ENCODE data around the gene C2CD5. TPM values are rescaled to one million over a fixed set of nuclear protein-coding genes. Genes with fewer than 3 reads are reported as not detected.

C2CD5 gene
- total RNA-seq, 1 donor from 2014 or later = 32.8 TPM

GRCh38 chr12:22416801-22417200 lies 127.5 kb downstream of the C2CD5 start:
- DNase-seq (ENCODE audit: low read depth) = no peak

DNA sequence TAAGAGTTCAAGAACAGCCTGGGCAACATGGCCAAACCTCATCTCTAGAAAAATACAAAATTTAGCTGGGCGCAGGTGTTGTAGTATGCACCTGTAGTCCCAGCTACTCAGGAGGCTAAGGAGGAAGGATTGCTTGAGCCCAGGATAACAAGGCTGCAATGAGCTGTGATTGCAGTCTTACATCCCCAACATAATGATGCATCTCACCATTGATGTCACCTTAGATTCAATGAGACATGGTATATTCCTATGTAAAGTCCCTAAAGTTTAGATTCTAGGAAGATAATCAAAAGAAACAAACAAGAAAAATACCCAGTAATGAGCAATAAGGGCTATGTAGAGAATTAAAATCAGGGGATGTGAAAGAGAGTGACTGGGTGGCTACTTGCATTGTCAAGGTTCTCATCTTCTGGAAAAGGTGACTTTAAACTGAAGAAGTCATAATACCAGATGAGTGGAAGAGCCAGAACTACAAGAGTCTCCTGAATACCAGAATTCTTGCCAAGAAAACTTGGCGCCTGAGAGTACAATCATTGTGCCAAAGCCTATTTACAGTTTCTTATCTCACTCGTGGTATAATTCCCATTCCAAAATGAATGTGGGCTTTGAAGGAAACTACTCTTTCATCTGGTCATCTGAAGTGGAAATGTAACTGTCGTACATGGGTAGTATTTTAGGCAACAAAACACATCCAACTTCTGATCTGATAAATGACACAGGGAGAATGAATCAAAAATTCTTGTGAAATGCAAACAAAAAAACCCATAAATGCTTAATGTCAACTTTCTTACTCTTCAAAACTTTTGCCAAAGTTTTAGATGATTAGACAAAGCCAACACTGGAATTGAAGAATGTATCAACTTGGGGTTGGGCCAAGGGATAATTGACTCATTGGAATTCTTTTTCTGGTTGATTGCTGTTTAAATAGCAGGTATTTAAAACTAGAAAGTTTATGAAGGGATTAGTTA lies 128.7 kb downstream of the C2CD5 start:
- DNase-seq (ENCODE audit: low read depth) = peak; percentile 36

DNA sequence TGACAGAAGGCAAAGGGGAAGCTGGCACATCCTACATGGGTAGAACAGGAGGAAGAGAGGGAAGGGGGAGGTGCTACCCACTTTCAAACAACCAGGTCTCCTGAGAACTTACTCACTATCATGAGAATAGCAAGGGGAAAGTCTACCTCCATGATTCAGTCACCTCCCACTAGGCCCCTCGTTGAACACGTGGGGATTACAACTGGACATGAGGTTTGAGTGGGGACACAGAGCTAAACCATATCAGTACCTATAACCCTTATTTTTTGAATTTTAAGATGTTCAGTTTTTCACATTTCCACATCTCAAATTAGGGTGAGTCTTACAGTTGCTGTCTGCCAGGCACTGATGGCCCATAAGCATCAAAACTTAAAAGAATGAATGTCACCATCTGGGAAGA lies 129.6 kb downstream of the C2CD5 start:
- no peak for DNase-seq (ENCODE audit: low read depth)

DNA sequence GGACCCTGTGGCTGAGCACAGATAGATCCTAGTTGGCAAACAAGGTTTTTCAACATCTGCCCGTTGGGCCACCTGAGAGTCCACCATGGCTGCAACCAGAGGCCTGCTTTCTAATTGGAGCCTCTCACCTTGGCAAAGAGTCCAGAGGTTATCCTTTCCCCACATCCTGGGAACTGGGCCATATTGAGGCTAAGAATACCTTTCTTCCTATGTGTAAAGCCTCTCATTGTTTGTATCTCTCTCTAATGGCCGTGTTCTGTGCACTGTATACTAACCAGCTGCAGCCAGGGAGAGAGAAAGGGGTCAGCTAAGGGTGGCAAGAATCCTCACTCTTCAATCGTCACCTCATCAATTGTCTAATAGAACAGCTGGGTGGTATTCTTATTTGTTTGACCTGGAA lies 130.8 kb downstream of the C2CD5 start:
- no peak for DNase-seq (ENCODE audit: low read depth)

GRCh38 chr12:22412581-22412980 lies 131.8 kb downstream of the C2CD5 start:
- DNase-seq (ENCODE audit: low read depth) = no peak

DNA sequence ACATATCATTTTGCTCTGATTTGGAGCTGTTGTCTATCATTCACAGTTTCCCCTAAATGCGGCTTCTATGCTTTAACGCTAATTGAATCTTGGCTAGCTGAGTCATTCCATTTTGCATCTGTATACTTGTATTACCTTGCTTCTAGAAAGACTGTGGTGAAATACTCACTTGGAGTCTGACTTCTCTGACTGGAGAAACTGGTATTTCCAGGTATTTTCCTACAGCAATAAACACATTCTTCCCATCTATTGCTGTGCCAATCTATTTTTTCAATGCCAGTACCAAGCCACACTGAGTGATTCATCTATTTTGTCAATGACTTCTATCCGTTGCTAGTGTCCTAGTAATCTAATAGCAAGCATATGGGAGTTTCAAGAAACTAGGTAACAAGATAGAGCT lies 133.9 kb downstream of the C2CD5 start:
- DNase-seq (ENCODE audit: low read depth) = peak; percentile 84

- DNase-seq (ENCODE audit: low read depth) = no peak
Observed at GRCh38 chr12:22409377-22410164, 134.8 kb downstream of the C2CD5 start.

DNA sequence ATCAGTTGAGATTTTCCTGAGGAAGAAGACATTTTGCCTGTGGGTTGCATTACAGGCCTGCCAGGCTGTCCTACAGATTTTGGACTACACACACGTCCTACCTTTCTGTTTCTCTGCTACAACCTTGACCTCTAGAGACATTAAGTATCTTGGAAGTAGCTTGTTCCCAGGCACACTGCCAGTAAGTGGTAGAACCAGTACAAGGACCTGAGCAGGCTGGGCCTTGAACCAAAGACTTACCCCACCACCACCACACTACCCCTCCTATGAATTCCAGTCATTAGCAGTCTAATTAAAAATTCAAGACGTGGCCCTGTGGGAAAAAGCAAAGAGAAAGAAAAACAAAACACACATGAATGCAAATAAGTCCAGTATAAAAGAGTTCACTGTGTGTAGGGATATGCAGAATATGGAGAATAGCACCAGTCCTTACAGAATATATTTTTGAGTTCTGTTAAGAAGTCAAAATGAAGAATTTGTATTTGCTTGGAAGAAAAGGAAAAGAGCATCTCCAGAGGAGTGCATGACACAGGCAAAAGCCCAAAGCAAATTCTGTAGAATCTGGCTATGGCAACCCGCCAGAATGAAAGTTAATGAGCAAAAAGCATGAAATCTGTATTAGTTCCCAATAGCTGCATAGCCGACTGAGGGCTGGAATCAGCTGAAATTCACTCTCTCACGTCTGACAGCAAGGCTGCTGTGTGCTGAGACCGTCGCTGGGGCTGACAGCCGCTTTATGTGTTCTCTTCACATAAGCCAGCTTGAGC lies 135.5 kb downstream of the C2CD5 start:
- DNase-seq (ENCODE audit: low read depth) = peak; percentile 53

DNA sequence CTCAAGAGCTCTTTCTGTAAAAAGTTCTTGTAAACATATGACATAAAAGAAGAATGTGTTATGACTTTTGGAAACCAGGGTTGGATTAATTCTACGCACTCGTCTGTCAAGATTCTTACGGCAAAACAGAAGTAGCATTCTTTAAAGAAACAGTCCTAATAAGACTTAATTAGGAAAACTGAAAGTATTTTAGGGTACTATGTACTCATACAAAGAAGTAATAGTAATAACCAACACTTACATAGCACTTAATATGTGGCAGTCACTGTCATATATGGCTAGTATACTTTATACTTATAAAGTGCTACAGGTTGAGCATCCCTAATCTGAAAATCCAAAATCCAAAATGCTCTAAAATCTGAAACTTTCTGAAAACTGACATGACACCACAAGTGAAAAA lies 136.9 kb downstream of the C2CD5 start:
- DNase-seq (ENCODE audit: low read depth) = no peak

DNA sequence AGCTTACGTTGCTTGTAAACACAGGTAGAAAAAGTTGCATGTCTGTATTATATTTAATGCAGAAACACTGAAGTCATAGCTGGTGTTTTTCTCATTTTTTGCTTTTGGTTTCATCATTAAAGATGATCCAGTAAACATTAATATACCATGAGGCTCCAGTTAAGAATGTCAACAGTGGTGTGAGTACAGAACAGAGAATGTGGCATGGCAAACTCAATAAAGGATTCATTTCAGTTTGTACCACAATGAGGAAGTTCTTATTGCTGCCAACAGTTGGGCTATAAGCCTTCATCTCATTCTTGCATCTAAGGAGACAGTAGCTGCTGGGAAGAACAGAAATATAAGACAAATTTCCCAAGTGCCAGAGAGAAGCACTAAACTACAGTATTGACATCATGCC lies 137.7 kb downstream of the C2CD5 start:
- no peak for DNase-seq (ENCODE audit: low read depth)

- no peak for DNase-seq (ENCODE audit: low read depth)
Observed at GRCh38 chr12:22399464-22400180, 144.7 kb downstream of the C2CD5 start.

Other genes starting within 250 kb of the C2CD5 start
- 0.20 and 0.52 TPM in 2 replicates for gene ST8SIA1, start 209.8 kb downstream of the C2CD5 start, total RNA-seq
- gene ETNK1, start 80.6 kb upstream of the C2CD5 start, total RNA-seq = 24.0 and 53.9 TPM in 2 replicates

Data from renal cortical epithelial cell (primary cell).